GM12878 (cell line): Measurements from ENCODE around the gene PYGO2.

ENCODE experiments used
- BHLHE40 ChIP-seq, 2 experiments: fragments of 450-650 bp in 1 of 2; IDR thresholded peaks; 2 replicates each; pipeline ENCODE4 v1.6.1; 2011 to 2017; ENCODE audit warnings: low read depth in 2 of 2, borderline replicate concordance in 1 of 2, improper control_type of control experiment in 1 of 2, low read length in 1 of 2, mild to moderate bottlenecking in 1 of 2
- CHD2 ChIP-seq: IDR thresholded peaks from 2 replicates; pipeline ENCODE4 v1.6.1; 2011; ENCODE audit warnings: low read depth, low read length, improper control_type of control experiment, borderline replicate concordance
- NRF1 ChIP-seq: conservative IDR thresholded peaks from 2 replicates; pipeline ENCODE4 v1.6.1; 2011; ENCODE audit warnings: mild to moderate bottlenecking, low read depth, low read length, improper control_type of control experiment
- YY1 ChIP-seq: IDR thresholded peaks from 2 replicates; pipeline ENCODE4 v1.6.1; 2011; ENCODE audit warnings: low read depth, mild to moderate bottlenecking, low read length
- TF ChIP-seq, protein P1 (sequence below), 3 experiments: IDR thresholded peaks in 2 of 3; conservative IDR thresholded peaks in 1 of 3; 2 replicates each; pipeline ENCODE4 v1.5.1; 2011; ENCODE audit warnings: low read depth in 3 of 3, low read length in 3 of 3, mild to moderate bottlenecking in 3 of 3, control low read depth in 2 of 3, moderate library complexity in 2 of 3, inconsistent platforms in 1 of 3, mixed read lengths in 1 of 3; ENCODE audit not compliant: control insufficient read depth in 2 of 3, insufficient read depth in 1 of 3; ENCODE audit errors: extremely low read depth in 1 of 3

GRCh38 chr1:154970631-154971340 is 9.2 kb upstream of the PYGO2 start, which contains the start of gene SHC1:
- TF ChIP-seq NRF1 (no peak), CHD2 (no peak), BHLHE40 (IDR thresholded peaks at IDR 0.05; ENCODE audit: borderline replicate concordance in 1 of 2, low read depth in 2 of 2, low read length in 1 of 2) (no peak), YY1 (no peak)
- TF ChIP-seq, protein P1, sequence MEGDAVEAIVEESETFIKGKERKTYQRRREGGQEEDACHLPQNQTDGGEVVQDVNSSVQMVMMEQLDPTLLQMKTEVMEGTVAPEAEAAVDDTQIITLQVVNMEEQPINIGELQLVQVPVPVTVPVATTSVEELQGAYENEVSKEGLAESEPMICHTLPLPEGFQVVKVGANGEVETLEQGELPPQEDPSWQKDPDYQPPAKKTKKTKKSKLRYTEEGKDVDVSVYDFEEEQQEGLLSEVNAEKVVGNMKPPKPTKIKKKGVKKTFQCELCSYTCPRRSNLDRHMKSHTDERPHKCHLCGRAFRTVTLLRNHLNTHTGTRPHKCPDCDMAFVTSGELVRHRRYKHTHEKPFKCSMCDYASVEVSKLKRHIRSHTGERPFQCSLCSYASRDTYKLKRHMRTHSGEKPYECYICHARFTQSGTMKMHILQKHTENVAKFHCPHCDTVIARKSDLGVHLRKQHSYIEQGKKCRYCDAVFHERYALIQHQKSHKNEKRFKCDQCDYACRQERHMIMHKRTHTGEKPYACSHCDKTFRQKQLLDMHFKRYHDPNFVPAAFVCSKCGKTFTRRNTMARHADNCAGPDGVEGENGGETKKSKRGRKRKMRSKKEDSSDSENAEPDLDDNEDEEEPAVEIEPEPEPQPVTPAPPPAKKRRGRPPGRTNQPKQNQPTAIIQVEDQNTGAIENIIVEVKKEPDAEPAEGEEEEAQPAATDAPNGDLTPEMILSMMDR (IDR thresholded peaks at IDR 0.05 in 2 of 3, conservative IDR thresholded peaks at IDR 0.05 in 1 of 3; ENCODE audit: control insufficient read depth in 2 of 3, extremely low read depth in 1 of 3, insufficient read depth in 1 of 3, low read depth in 3 of 3, low read length in 3 of 3): no peak
